IgD-negative memory B cell (primary cell): ENCODE results near the gene MOBP. TPM values are rescaled to one million over a fixed set of nuclear protein-coding genes. Genes with fewer than 3 reads are reported as not detected.

ENCODE experiments used
- H3K27ac Mint-ChIP-seq, 3 donors: one replicate each; pipeline ENCODE4 v1.8.0; 2020 to 2022; ENCODE audit warnings: mild to moderate bottlenecking in 3 of 3, mixed read lengths in 3 of 3, moderate library complexity in 1 of 3
- H3K27me3 Mint-ChIP-seq: one replicate; pipeline ENCODE4 v1.8.0; 2021; ENCODE audit warnings: mixed read lengths
- H3K36me3 Mint-ChIP-seq: one replicate; pipeline ENCODE4 v1.8.0; 2020; ENCODE audit warnings: mild to moderate bottlenecking, mixed read lengths
- H3K4me1 Mint-ChIP-seq, 3 donors: one replicate each; pipeline ENCODE4 v1.8.0; 2020 to 2022; ENCODE audit warnings: mixed read lengths in 3 of 3, mild to moderate bottlenecking in 1 of 3
- H3K4me3 Mint-ChIP-seq, 4 donors: one replicate each; pipeline ENCODE4 v1.8.0; 2020 to 2022; ENCODE audit warnings: mild to moderate bottlenecking in 4 of 4, mixed read lengths in 4 of 4, moderate library complexity in 3 of 4
- H3K9me3 Mint-ChIP-seq, 3 donors: one replicate each; pipeline ENCODE4 v1.8.0; 2020 to 2021; ENCODE audit warnings: mixed read lengths in 3 of 3, mild to moderate bottlenecking in 1 of 3
- polyA plus RNA-seq: library from polyadenylated mRNA; unstranded; fragments of 300-500 nt; fragmentation: Illumina TruSeq; gene quantifications from one replicate; pipeline ENCODE4 v1.2.3, GENCODE V29; 2021

The MOBP gene
- polyA plus RNA-seq, 1 donor from 2014 or later: not detected

GRCh38 chr3:39499651-39500273 is 32.3 kb downstream of the MOBP start:
- Mint-ChIP-seq H3K27ac (no peak overlapping the region), H3K36me3 (no peaks in the 10 kb centered on the region)

GRCh38 chr3:39501059-39501458 is 33.6 kb downstream of the MOBP start:
- Mint-ChIP-seq H3K27me3 (peaks cover 43% of the 10 kb centered on the region), H3K4me1 (peaks cover 0 to 1% (median 0%) of the 10 kb centered on the region in 3 donors)

More at GRCh38 chr3:39499651-39500273, 32.3 kb downstream of the MOBP start:
- Mint-ChIP-seq H3K4me1 (peaks cover 0 to 1% (median 0%) of the 10 kb centered on the region in 3 donors), H3K27me3 (peaks cover 43% of the 10 kb centered on the region), H3K4me3 (no peak overlapping the region), H3K9me3 (peaks cover 0 to 5% (median 2%) of the 10 kb centered on the region in 3 donors)

GRCh38 chr3:39501968-39502837 is 34.7 kb downstream of the MOBP start:
- H3K9me3 Mint-ChIP-seq: peaks cover 0 to 5% (median 2%) of the 10 kb centered on the region in 3 donors
- peaks cover 0 to 1% (median 0%) of the 10 kb centered on the region in 3 donors for H3K4me1 Mint-ChIP-seq
- H3K4me3 Mint-ChIP-seq: no peak overlapping the region
- H3K36me3 Mint-ChIP-seq: no peaks in the 10 kb centered on the region
- no peak overlapping the region for H3K27ac Mint-ChIP-seq
- H3K27me3 Mint-ChIP-seq: peaks cover 43% of the 10 kb centered on the region

More at GRCh38 chr3:39501059-39501458, 33.6 kb downstream of the MOBP start:
- no peaks in the 10 kb centered on the region for H3K36me3 Mint-ChIP-seq
- peaks cover 0 to 5% (median 2%) of the 10 kb centered on the region in 3 donors for H3K9me3 Mint-ChIP-seq
- H3K4me3 Mint-ChIP-seq: no peak overlapping the region
- no peak overlapping the region for H3K27ac Mint-ChIP-seq

GRCh38 chr3:39502838-39503145 is 35.3 kb downstream of the MOBP start:
- no peak overlapping the region for H3K4me3 Mint-ChIP-seq
- peaks cover 0 to 5% (median 2%) of the 10 kb centered on the region in 3 donors for H3K9me3 Mint-ChIP-seq
- no peaks in the 10 kb centered on the region for H3K36me3 Mint-ChIP-seq
- H3K27me3 Mint-ChIP-seq: peaks cover 43% of the 10 kb centered on the region
- H3K4me1 Mint-ChIP-seq: peaks cover 0 to 1% (median 0%) of the 10 kb centered on the region in 3 donors
- no peak overlapping the region for H3K27ac Mint-ChIP-seq

GRCh38 chr3:39505866-39506742 is 38.6 kb downstream of the MOBP start:
- Mint-ChIP-seq H3K4me1 (peaks cover 0 to 1% (median 0%) of the 10 kb centered on the region in 3 donors), H3K27ac (no peak overlapping the region), H3K36me3 (no peaks in the 10 kb centered on the region), H3K4me3 (no peak overlapping the region), H3K9me3 (peaks cover 0 to 5% (median 2%) of the 10 kb centered on the region in 3 donors), H3K27me3 (peaks cover 17% of the 10 kb centered on the region)

GRCh38 chr3:39506863-39507262 is 39.4 kb downstream of the MOBP start:
- Mint-ChIP-seq H3K4me3 (no peak overlapping the region), H3K36me3 (no peaks in the 10 kb centered on the region), H3K9me3 (peaks cover 0 to 5% (median 2%) of the 10 kb centered on the region in 3 donors), H3K27me3 (peaks cover 14% of the 10 kb centered on the region), H3K4me1 (peaks cover 0 to 1% (median 0%) of the 10 kb centered on the region in 3 donors), H3K27ac (no peak overlapping the region)

GRCh38 chr3:39513791-39514369 is 46.4 kb downstream of the MOBP start:
- H3K9me3 Mint-ChIP-seq: no peaks in the 10 kb centered on the region
- no peak overlapping the region for H3K4me3 Mint-ChIP-seq
- H3K27ac Mint-ChIP-seq: no peak overlapping the region
- no peaks in the 10 kb centered on the region for H3K36me3 Mint-ChIP-seq
- H3K4me1 Mint-ChIP-seq: no peaks in the 10 kb centered on the region
- peaks cover 2% of the 10 kb centered on the region for H3K27me3 Mint-ChIP-seq

- no peaks in the 10 kb centered on the region for H3K9me3 Mint-ChIP-seq
- peaks cover 2% of the 10 kb centered on the region for H3K27me3 Mint-ChIP-seq
- H3K27ac Mint-ChIP-seq: no peak overlapping the region
- H3K36me3 Mint-ChIP-seq: no peaks in the 10 kb centered on the region
- H3K4me1 Mint-ChIP-seq: no peaks in the 10 kb centered on the region
- no peak overlapping the region for H3K4me3 Mint-ChIP-seq
These were observed 48.4 kb downstream of the MOBP start for GRCh38 chr3:39515681-39516441.

GRCh38 chr3:39519103-39519502 is 51.6 kb downstream of the MOBP start:
- Mint-ChIP-seq H3K27ac (no peak overlapping the region), H3K9me3 (peaks cover under 1 to 4% (median 1%) of the 10 kb centered on the region in 3 donors), H3K27me3 (peaks cover 8% of the 10 kb centered on the region), H3K36me3 (no peaks in the 10 kb centered on the region), H3K4me3 (no peak overlapping the region), H3K4me1 (no peaks in the 10 kb centered on the region)

GRCh38 chr3:39519554-39520288 is 52.2 kb downstream of the MOBP start:
- Mint-ChIP-seq H3K4me1 (no peaks in the 10 kb centered on the region), H3K4me3 (no peak overlapping the region), H3K27ac (no peak overlapping the region), H3K27me3 (peaks cover 8% of the 10 kb centered on the region), H3K36me3 (peaks cover 1% of the 10 kb centered on the region), H3K9me3 (peaks cover 2 to 10% (median 4%) of the 10 kb centered on the region in 3 donors)

GRCh38 chr3:39521456-39521855 is 54.0 kb downstream of the MOBP start:
- H3K9me3 Mint-ChIP-seq: peaks cover 2 to 17% (median 6%) of the 10 kb centered on the region in 3 donors
- no peak overlapping the region for H3K27ac Mint-ChIP-seq

GRCh38 chr3:39524107-39524506 is 56.6 kb downstream of the MOBP start:
- Mint-ChIP-seq H3K9me3 (peaks cover 2 to 17% (median 6%) of the 10 kb centered on the region in 3 donors), H3K4me1 (no peaks in the 10 kb centered on the region), H3K36me3 (peaks cover 1% of the 10 kb centered on the region), H3K4me3 (no peak overlapping the region), H3K27ac (no peak overlapping the region), H3K27me3 (peaks cover 7% of the 10 kb centered on the region)

More at GRCh38 chr3:39521456-39521855, 54.0 kb downstream of the MOBP start:
- Mint-ChIP-seq H3K4me1 (no peaks in the 10 kb centered on the region), H3K36me3 (peaks cover 1% of the 10 kb centered on the region), H3K4me3 (no peak overlapping the region), H3K27me3 (peaks cover 7% of the 10 kb centered on the region)

- H3K27me3 Mint-ChIP-seq: peaks cover 3% of the 10 kb centered on the region
- H3K9me3 Mint-ChIP-seq: peaks cover 2 to 13% (median 6%) of the 10 kb centered on the region in 3 donors
- no peak overlapping the region for H3K27ac Mint-ChIP-seq
- H3K4me1 Mint-ChIP-seq: peaks cover 0 to 1% (median 0%) of the 10 kb centered on the region in 3 donors
- no peak overlapping the region for H3K4me3 Mint-ChIP-seq
- peaks cover 1% of the 10 kb centered on the region for H3K36me3 Mint-ChIP-seq
These were observed 61.4 kb downstream of the MOBP start for GRCh38 chr3:39528844-39529243.
